H1 (cell line): ENCODE measurements around the gene IFNW1. TPM values are rescaled to one million over a fixed set of nuclear protein-coding genes. Genes with fewer than 3 reads are reported as not detected.

Experiments used
- CTCF ChIA-PET: fragments of 300-600 bp; sonication (Branson Sonifier 250); formaldehyde crosslinking; loops from one replicate; lab custom pipeline; 2021; ENCODE audit not compliant: partially characterized antibody; lab: Charles Lee
- POLR2A ChIA-PET: fragments of 300-600 bp; sonication (Branson Sonifier 250); formaldehyde crosslinking; loops from one replicate; lab custom pipeline; 2021; ENCODE audit warnings: inconsistent platforms; ENCODE audit not compliant: partially characterized antibody; lab: Charles Lee
- DNase-seq, 2 experiments: peaks; one replicate each; pipeline versions ENCODE4 v3.0.0 to v3.0.0-alpha.2; 2010 to 2022; ENCODE audit warnings: low spot score in 2 of 2, low read depth in 1 of 2, mixed read lengths in 1 of 2
- FAIRE-seq: peaks from 2 replicates; lab custom pipeline; 2011; peaks lifted over from hg19 to GRCh38; lab: Jason Lieb, UNC
- H2AFZ ChIP-seq: 2 replicates; pipeline ENCODE4 v1.8.1; 2012; ENCODE audit warnings: low read length, inconsistent platforms
- H2AK5ac ChIP-seq: 2 replicates; pipeline ENCODE4 v1.6.1; 2013; ENCODE audit warnings: low read depth, low read length
- H2BK120ac ChIP-seq: replicated peaks from 2 replicates; pipeline ENCODE3; 2013; ENCODE audit warnings: low read depth, low read length, inconsistent platforms
- H2BK12ac ChIP-seq: 2 replicates; pipeline ENCODE4 v1.6.1; 2013; ENCODE audit warnings: low read depth, low read length
- H2BK15ac ChIP-seq: 2 replicates; pipeline ENCODE4 v1.6.1; 2013; ENCODE audit warnings: low read length
- H2BK20ac ChIP-seq: 2 replicates; pipeline ENCODE4 v1.6.1; 2013; ENCODE audit warnings: low read length
- H2BK5ac ChIP-seq: 2 replicates; pipeline ENCODE4 v1.6.1; 2013; ENCODE audit warnings: low read depth, low read length
- H3K14ac ChIP-seq: 2 replicates; pipeline ENCODE4 v1.6.1; 2013; ENCODE audit warnings: inconsistent platforms; ENCODE audit not compliant: insufficient read length
- H3K18ac ChIP-seq: 2 replicates; pipeline ENCODE4 v1.6.1; 2013; ENCODE audit warnings: low read length; ENCODE audit errors: extremely low read depth
- H3K23ac ChIP-seq: 2 replicates; pipeline ENCODE4 v1.6.1; 2013; ENCODE audit warnings: inconsistent platforms; ENCODE audit not compliant: insufficient read length
- H3K23me2 ChIP-seq: 2 replicates; pipeline ENCODE4 v1.6.1; 2013; ENCODE audit warnings: low read depth, low read length
- H3K27ac ChIP-seq: 2 replicates; pipeline ENCODE4 v1.6.1; 2011; ENCODE audit warnings: low read depth, low read length, inconsistent platforms
- H3K27me3 ChIP-seq, 4 experiments: replicated peaks in 1 of 4; 1 replicate in 1 of 4; 2 replicates in 3 of 4; pipeline versions ENCODE4 v1.6.1 to v1.8.1; 2011 to 2013; ENCODE audit warnings: low read length in 3 of 4, mild to moderate bottlenecking in 3 of 4, inconsistent platforms in 2 of 4, mixed read lengths in 2 of 4, moderate library complexity in 1 of 4; ENCODE audit not compliant: control insufficient read depth in 3 of 4, insufficient read depth in 3 of 4; ENCODE audit errors: extremely low read depth in 1 of 4
- H3K36me3 ChIP-seq, 4 experiments: 2 replicates each; pipeline versions ENCODE4 v1.6.1 to v1.8.1; 2011 to 2013; ENCODE audit warnings: mild to moderate bottlenecking in 4 of 4, low read length in 3 of 4, moderate library complexity in 2 of 4, control low read depth in 1 of 4, inconsistent platforms in 1 of 4; ENCODE audit not compliant: insufficient read depth in 4 of 4, control insufficient read depth in 2 of 4
- H3K4ac ChIP-seq: replicated peaks from 2 replicates; pipeline ENCODE3; 2013; ENCODE audit warnings: low read length, low read depth, mixed read lengths, inconsistent platforms; ENCODE audit not compliant: insufficient read length
- H3K4me1 ChIP-seq, 4 experiments: replicated peaks in 1 of 4; 1 replicate in 1 of 4; 2 replicates in 3 of 4; pipeline versions ENCODE4 v1.6.1 to v1.8.1; 2011 to 2013; ENCODE audit warnings: low read length in 3 of 4, inconsistent platforms in 2 of 4, mixed read lengths in 1 of 4; ENCODE audit not compliant: insufficient read depth in 4 of 4, control insufficient read depth in 3 of 4
- H3K4me2 ChIP-seq, 2 experiments: 2 replicates each; pipeline versions ENCODE4 v1.6.1 to v1.8.1; 2011 to 2013; ENCODE audit warnings: low read depth in 2 of 2, low read length in 2 of 2, control low read depth in 1 of 2, inconsistent platforms in 1 of 2, mild to moderate bottlenecking in 1 of 2; ENCODE audit not compliant: insufficient read depth in 1 of 2
- H3K4me3 ChIP-seq, 4 experiments: fragments of 200-600, 300-600 bp in 1 of 4; sonication (generic), shearing (Covaris generic), sonication (Bioruptor Twin) in 1 of 4; 2 replicates each; pipeline versions ENCODE4 v1.5.1 to v1.8.1; 2011 to 2016; ENCODE audit warnings: low read length in 4 of 4, low read depth in 3 of 4, control low read depth in 2 of 4, inconsistent platforms in 2 of 4, mild to moderate bottlenecking in 2 of 4, mixed read lengths in 1 of 4, moderate library complexity in 1 of 4; ENCODE audit not compliant: insufficient read depth in 2 of 4; ENCODE audit errors: extremely low read depth in 1 of 4
- H3K56ac ChIP-seq: replicated peaks from 2 replicates; pipeline ENCODE3; 2013; ENCODE audit warnings: low read depth, mild to moderate bottlenecking, mixed read lengths, low read length, inconsistent platforms; ENCODE audit not compliant: insufficient read length
- H3K79me1 ChIP-seq: 2 replicates; pipeline ENCODE4 v1.6.1; 2013; ENCODE audit warnings: low read depth, low read length, control low read depth
- H3K79me2 ChIP-seq, 2 experiments: 2 replicates each; pipeline versions ENCODE4 v1.6.1 to v1.8.1; 2012 to 2013; ENCODE audit warnings: low read length in 2 of 2, mild to moderate bottlenecking in 2 of 2, inconsistent platforms in 1 of 2; ENCODE audit not compliant: insufficient read depth in 2 of 2, control insufficient read depth in 1 of 2
- H3K9ac ChIP-seq, 4 experiments: replicated peaks in 1 of 4; 1 replicate in 1 of 4; 2 replicates in 3 of 4; pipeline versions ENCODE4 v1.6.1 to v1.8.1; 2011 to 2013; ENCODE audit warnings: low read depth in 3 of 4, low read length in 3 of 4, control low read depth in 2 of 4, mild to moderate bottlenecking in 2 of 4, moderate library complexity in 2 of 4, inconsistent platforms in 1 of 4; ENCODE audit errors: extremely low read depth in 1 of 4
- H3K9me3 ChIP-seq, 2 experiments: 2 replicates each; pipeline versions ENCODE4 v1.6.1 to v1.8.1; 2012 to 2013; ENCODE audit warnings: mild to moderate bottlenecking in 2 of 2, moderate library complexity in 2 of 2, control low read depth in 1 of 2, inconsistent platforms in 1 of 2, low read depth in 1 of 2, low read length in 1 of 2, mixed read lengths in 1 of 2; ENCODE audit not compliant: insufficient read depth in 2 of 2
- H4K20me1 ChIP-seq, 2 experiments: replicated peaks in 1 of 2; 2 replicates each; pipeline versions ENCODE3 to v1.8.1; 2011 to 2013; ENCODE audit warnings: inconsistent platforms in 2 of 2, low read length in 2 of 2, mild to moderate bottlenecking in 1 of 2; ENCODE audit not compliant: insufficient read depth in 2 of 2, control insufficient read depth in 1 of 2
- H4K5ac ChIP-seq: 2 replicates; pipeline ENCODE4 v1.6.1; 2013; ENCODE audit warnings: low read length, low read depth, mixed read lengths, inconsistent platforms; ENCODE audit not compliant: insufficient read length
- H4K8ac ChIP-seq: 2 replicates; pipeline ENCODE4 v1.8.0; 2013; ENCODE audit warnings: mild to moderate bottlenecking, moderate library complexity, low read length, inconsistent platforms; ENCODE audit not compliant: insufficient read depth; ENCODE audit errors: extremely low read depth
- H4K91ac ChIP-seq: replicated peaks from 2 replicates; pipeline ENCODE3; 2013; ENCODE audit warnings: low read length, mixed read lengths, inconsistent platforms; ENCODE audit not compliant: insufficient read length
- EZH2 ChIP-seq: fragments of 200-600 bp; sonication (generic); IDR thresholded peaks from 2 replicates; pipeline ENCODE4 v1.7.1; 2012; ENCODE audit warnings: low read depth, mild to moderate bottlenecking, moderate library complexity, low read length, inconsistent platforms; ENCODE audit not compliant: severe bottlenecking
- WGBS, 2 experiments: shearing (Covaris generic) in 1 of 2; methylation state at CpG; one replicate each; pipeline versions ENCODE4 v1.1.6 to v1.1.7; 2013 to 2015; ENCODE audit warnings: low lambda C conversion rate in 2 of 2, mixed read lengths in 2 of 2, inconsistent platforms in 1 of 2, low coverage in 1 of 2, missing lambda C conversion rate in 1 of 2; ENCODE audit not compliant: insufficient replicate concordance in 2 of 2, insufficient coverage in 1 of 2, insufficient read length in 1 of 2; ENCODE audit errors: extremely low coverage in 1 of 2, missing lambda C conversion rate in 1 of 2; 5-methylcytosine and 5-hydroxymethylcytosine counted together
- polyA plus RNA-seq, 7 experiments: library from polyadenylated mRNA; depleted of rRNA in 3 of 7; stranded (reverse) in 5 of 7; unstranded in 2 of 7; fragments of >200 nt in 5 of 7; fragments of 200-250 nt in 2 of 7; gene quantifications; 1 replicate in 5 of 7; 2 replicates in 1 of 7; 4 replicates in 1 of 7; pipeline versions ENCODE4 v1.2.1 to v1.2.3, GENCODE V29; 2011 to 2013; ENCODE audit warnings: missing spikeins in 2 of 7, mixed read lengths in 2 of 7
- total RNA-seq: library from RNA; stranded (reverse); fragmentation: NEBNext Ultra II Directional; extraction: Animal tissue kit (Norgen Biotek cat#: 25700); gene quantifications from 2 replicates; pipeline ENCODE4 v1.2.1, GENCODE V29; 2021

IFNW1 gene
- total and polyA plus RNA-seq, 2 of the 8 experiments (the other 6 are each of a cell fraction or from before 2014, with no cell fraction given): not detected

- ChIA-PET CTCF (no interaction called here), POLR2A (no interaction called here)
- Histone ChIP-seq H2BK20ac (no peak overlapping the region), H3K4me2 (no peak overlapping the region), H3K56ac (no peak overlapping the region), H3K23me2 (no peaks in the 10 kb centered on the region), H3K27ac (no peak overlapping the region), H4K5ac (no peak overlapping the region), H3K4me1 (no peaks in the 10 kb centered on the region), H3K9me3 (no peaks in the 10 kb centered on the region), H4K20me1 (no peaks in the 10 kb centered on the region), H3K27me3 (no peaks in the 10 kb centered on the region), H4K91ac (no peak overlapping the region), H3K4me3 (no peak overlapping the region), H3K4ac (no peak overlapping the region), H2BK15ac (no peak overlapping the region), H3K23ac (no peak overlapping the region), H2BK12ac (no peak overlapping the region), H2BK5ac (no peak overlapping the region), H3K9ac (no peak overlapping the region), H3K18ac (no peak overlapping the region), H2AK5ac (no peak overlapping the region), H3K36me3 (no peaks in the 10 kb centered on the region), H4K8ac (no peak overlapping the region), H2AFZ (no peak overlapping the region), H3K79me2 (no peaks in the 10 kb centered on the region), H3K79me1 (no peaks in the 10 kb centered on the region), H2BK120ac (no peak overlapping the region), H3K14ac (no peak overlapping the region)
- DNase-seq (no peak), FAIRE-seq (no peak)
- WGBS, 2 experiments: 90% methylated on average over 1 of the region's 1 CpG; no CpG with 5 or more reads in 1 of the 2 experiments
- TF ChIP-seq EZH2: no peak
Observed at GRCh38 chr9:21144603-21145002, 3.0 kb upstream of the IFNW1 start.
